Measurements from ENCODE around the gene LRRC2.

LRRC2 gene

GRCh38 chr3:46479021-46479420 is 87.1 kb downstream of the LRRC2 start:
- no peak for DNase-seq (ENCODE audit: low read depth)

DNA sequence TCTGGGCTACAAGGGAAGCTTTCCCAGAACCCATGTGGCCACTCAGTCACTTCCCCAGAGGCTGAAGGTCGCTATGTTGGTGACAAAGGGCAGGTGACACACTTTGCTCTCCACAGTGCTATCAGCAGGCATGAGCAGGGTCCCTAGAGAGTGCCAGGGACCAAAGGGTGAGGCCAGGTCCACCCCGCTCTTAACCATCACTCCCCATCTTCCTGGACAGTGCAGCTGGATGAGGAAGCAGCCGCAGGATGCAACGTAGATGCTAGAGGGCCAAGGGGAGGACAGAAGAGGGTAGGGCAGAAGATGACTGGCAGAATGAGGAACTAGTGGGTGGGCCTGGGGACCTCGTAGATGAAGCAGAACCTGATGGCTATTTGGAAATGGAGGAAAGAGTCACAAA is 87.8 kb downstream of the LRRC2 start:
- DNase-seq (ENCODE audit: low read depth): no peak

- no peak for DNase-seq (ENCODE audit: low read depth)
Measured at GRCh38 chr3:46477756-46478155, 88.3 kb downstream of the LRRC2 start.

GRCh38 chr3:46477145-46477544 is 89.0 kb downstream of the LRRC2 start:
- DNase-seq (ENCODE audit: low read depth): no peak

- DNase-seq (ENCODE audit: low read depth): no peak
Measured at GRCh38 chr3:46472736-46473135, 93.4 kb downstream of the LRRC2 start.

GRCh38 chr3:46471371-46471914 is 94.7 kb downstream of the LRRC2 start:
- DNase-seq (ENCODE audit: low read depth): no peak

- DNase-seq (ENCODE audit: low read depth): no peak
Measured at GRCh38 chr3:46470831-46471230, 95.3 kb downstream of the LRRC2 start.

- no peak for DNase-seq (ENCODE audit: low read depth)
Measured at GRCh38 chr3:46469680-46470357, 96.3 kb downstream of the LRRC2 start.

DNA sequence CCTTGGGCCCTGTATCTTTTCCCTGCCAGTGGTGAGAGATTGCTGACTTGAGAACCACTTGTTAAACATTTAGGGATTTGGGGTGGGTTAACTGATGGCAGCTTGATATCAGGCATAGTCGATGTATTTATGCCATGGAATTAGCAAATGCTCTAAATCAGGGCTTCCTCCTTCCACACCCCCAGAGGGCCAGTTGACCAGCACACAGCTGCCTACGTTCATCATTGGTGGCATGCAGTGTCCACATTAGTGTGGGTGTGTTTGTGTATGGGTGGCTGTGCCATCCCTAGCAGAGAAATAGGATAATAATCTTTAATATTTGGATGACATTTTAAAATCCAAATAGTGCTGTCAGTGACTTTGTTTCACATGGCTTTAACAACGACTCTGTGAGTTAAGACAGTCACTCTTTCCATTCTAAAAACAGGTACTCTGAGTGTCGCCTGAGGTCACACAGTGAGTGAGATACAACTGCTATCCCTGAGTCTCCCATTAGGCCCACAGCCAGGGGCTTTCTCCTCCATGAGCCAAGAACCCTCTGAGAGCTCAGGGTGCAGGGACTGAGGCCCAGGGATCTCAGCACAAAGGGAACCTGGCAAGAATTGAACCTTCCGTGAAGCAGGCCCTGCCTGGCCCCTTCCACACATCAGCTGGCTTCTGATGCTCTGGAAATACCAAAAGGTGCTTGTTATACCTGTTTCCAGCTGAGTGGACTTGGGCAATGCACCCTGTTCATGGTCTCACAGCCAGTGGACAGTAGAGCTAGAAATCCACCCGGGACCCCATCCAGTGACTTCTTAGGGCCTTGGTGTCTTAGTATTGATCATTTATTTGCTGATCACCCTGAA is 97.1 kb downstream of the LRRC2 start:
- no peak for DNase-seq (ENCODE audit: low read depth)

DNA sequence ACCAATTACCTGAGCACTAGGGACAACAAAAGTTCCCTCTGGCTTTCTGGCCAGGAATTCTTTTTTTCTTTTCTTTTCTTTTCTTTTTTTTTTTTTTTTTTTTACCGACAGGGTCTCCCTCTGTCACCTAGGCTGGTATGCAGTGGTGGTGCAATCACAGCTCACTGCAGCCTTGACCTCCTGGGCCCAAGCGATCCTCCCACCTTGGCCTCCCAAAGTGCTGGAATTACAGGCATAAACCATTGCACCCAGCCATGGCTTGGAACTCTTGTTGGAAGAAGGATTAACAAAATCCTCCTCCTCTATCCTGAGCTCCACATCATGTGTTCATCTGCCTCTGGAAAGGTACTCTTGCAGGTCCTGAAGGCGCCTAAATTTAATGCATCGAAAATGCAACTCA is 98.5 kb downstream of the LRRC2 start:
- DNase-seq (ENCODE audit: low read depth): no peak

- no peak for DNase-seq (ENCODE audit: low read depth)
Measured at GRCh38 chr3:46466871-46467403, 99.2 kb downstream of the LRRC2 start.

GRCh38 chr3:46466273-46466672 is 99.8 kb downstream of the LRRC2 start:
- no peak for DNase-seq (ENCODE audit: low read depth)

All from HS-5 (cell line).